MCF 10A (cell line): ENCODE measurements around the gene CASP9. TPM values are rescaled to one million over a fixed set of nuclear protein-coding genes. Genes with fewer than 3 reads are reported as not detected.

Experiments
- BruUV-seq: library from RNA; stranded (reverse); fragments of 400-500 nt; replicated peaks from 2 replicates; lab custom pipeline; 2021; lab: Mats Ljungman, UMichigan
- CTCF ChIA-PET: fragments of 300-600 bp; sonication (Branson Sonifier 250); formaldehyde crosslinking; extraction: SDS; loops from one replicate; lab custom pipeline; 2021; ENCODE audit warnings: antibody characterized with exemption, inconsistent platforms; lab: Yijun Ruan, JAX
- POLR2A ChIA-PET: fragments of 300-600, 350-650 bp; sonication (Branson Sonifier 250); formaldehyde crosslinking; extraction: SDS; loops from one replicate; lab custom pipeline; 2020; ENCODE audit warnings: antibody characterized with exemption, inconsistent platforms; lab: Yijun Ruan, JAX
- DNase-seq: peaks from one replicate; pipeline ENCODE4 v3.0.0-alpha.2; 2018; ENCODE audit not compliant: unreplicated experiment
- H3K27ac Mint-ChIP-seq: one replicate; pipeline ENCODE4 v1.8.0; 2022; ENCODE audit warnings: mild to moderate bottlenecking, low read depth, mixed read lengths; ENCODE audit not compliant: unreplicated experiment
- H3K27me3 Mint-ChIP-seq: one replicate; pipeline ENCODE4 v1.8.0; 2022; ENCODE audit warnings: mixed read lengths; ENCODE audit not compliant: insufficient read depth, unreplicated experiment
- H3K36me3 Mint-ChIP-seq: one replicate; pipeline ENCODE4 v1.8.0; 2022; ENCODE audit warnings: mild to moderate bottlenecking, moderate library complexity, mixed read lengths; ENCODE audit not compliant: insufficient read depth, unreplicated experiment
- H3K4me1 Mint-ChIP-seq: one replicate; pipeline ENCODE4 v1.8.0; 2022; ENCODE audit warnings: mixed read lengths; ENCODE audit not compliant: insufficient read depth, unreplicated experiment
- H3K4me3 Mint-ChIP-seq: one replicate; pipeline ENCODE4 v1.8.0; 2022; ENCODE audit warnings: mild to moderate bottlenecking, moderate library complexity, mixed read lengths; ENCODE audit not compliant: unreplicated experiment
- H3K9me3 Mint-ChIP-seq: one replicate; pipeline ENCODE4 v1.8.0; 2022; ENCODE audit warnings: mixed read lengths; ENCODE audit not compliant: unreplicated experiment
- CTCF ChIP-seq: fragments of 200-600 bp; IDR thresholded peaks from one replicate; pipeline ENCODE4 v1.8.0; 2022; ENCODE audit warnings: antibody characterized with exemption, mild to moderate bottlenecking; ENCODE audit not compliant: unreplicated experiment
- intact Hi-C: fragments of 100-400 bp; cut with micrococcal nuclease; formaldehyde crosslinking; loops from 2 replicates; pipeline ENCODE4 v1.14.1; 2022
- total RNA-seq: library from RNA; stranded (reverse); gene quantifications from 2 replicates; pipeline ENCODE4 v1.2.3, GENCODE V29; 2022

Gene CASP9
- total RNA-seq, 1 experiment from 2014 or later: 8.9 TPM

- intact Hi-C loops: no loop called here
- H3K36me3 Mint-ChIP-seq: no peaks in the 10 kb centered on the region
- no peaks in the 10 kb centered on the region for H3K27me3 Mint-ChIP-seq
- POLR2A ChIA-PET: interaction anchor here (0.7 kb wide), 1 partner anchor 18 kb away, joined by 3 read pairs; no protein-coding TSS in a partner anchor
- H3K27ac Mint-ChIP-seq: no peak overlapping the region
- no peak for TF ChIP-seq CTCF
- DNase-seq: no peak
- BruUV-seq: no TSS peak
- H3K4me1 Mint-ChIP-seq: no peaks in the 10 kb centered on the region
- CTCF ChIA-PET: interaction anchor here (1.2 kb wide), 1 partner anchor 126 kb away, joined by 3 read pairs; no protein-coding TSS in a partner anchor
- H3K9me3 Mint-ChIP-seq: no peaks in the 10 kb centered on the region
- H3K4me3 Mint-ChIP-seq: no peak overlapping the region
Observed at GRCh38 chr1:15448877-15449462, 75.0 kb downstream of the CASP9 start.

- H3K4me3 Mint-ChIP-seq: no peak overlapping the region
- no peak for TF ChIP-seq CTCF
- no peak overlapping the region for H3K27ac Mint-ChIP-seq
- no peak for DNase-seq
- POLR2A ChIA-PET: no interaction called here
- CTCF ChIA-PET: interaction anchor here (0.9 kb wide), 1 partner anchor 302 kb away, joined by 4 read pairs; no protein-coding TSS in a partner anchor
- intact Hi-C loops: no loop called here
- BruUV-seq: no TSS peak
- H3K9me3 Mint-ChIP-seq: no peaks in the 10 kb centered on the region
- H3K36me3 Mint-ChIP-seq: no peaks in the 10 kb centered on the region
- H3K27me3 Mint-ChIP-seq: no peaks in the 10 kb centered on the region
- no peaks in the 10 kb centered on the region for H3K4me1 Mint-ChIP-seq
Observed at GRCh38 chr1:15446212-15446611, 77.8 kb downstream of the CASP9 start.

- TF ChIP-seq CTCF: no peak
- intact Hi-C loops: no loop called here
- no TSS peak for BruUV-seq
- ChIA-PET CTCF (interaction anchor here (0.9 kb wide), 1 partner anchor 301 kb away, joined by 4 read pairs; no protein-coding TSS in a partner anchor), POLR2A (no interaction called here)
- H3K4me1 Mint-ChIP-seq: no peaks in the 10 kb centered on the region
- no peaks in the 10 kb centered on the region for H3K9me3 Mint-ChIP-seq
- H3K27me3 Mint-ChIP-seq: no peaks in the 10 kb centered on the region
- DNase-seq: no peak
- no peaks in the 10 kb centered on the region for H3K36me3 Mint-ChIP-seq
- H3K27ac Mint-ChIP-seq: no peak overlapping the region
- H3K4me3 Mint-ChIP-seq: no peak overlapping the region
Observed at GRCh38 chr1:15445390-15446122, 78.5 kb downstream of the CASP9 start.

- no TSS peak for BruUV-seq
- no peak for TF ChIP-seq CTCF
- DNase-seq: no peak
- ChIA-PET POLR2A (no interaction called here), CTCF (interaction anchor here (0.6 to 1.8 kb wide), 3 partner anchors 32 to 564 kb away, joined by 3 to 8 read pairs (median 3); no protein-coding TSS in a partner anchor)
- Mint-ChIP-seq H3K27me3 (no peaks in the 10 kb centered on the region), H3K4me3 (no peak overlapping the region), H3K9me3 (no peaks in the 10 kb centered on the region), H3K36me3 (no peaks in the 10 kb centered on the region), H3K4me1 (no peaks in the 10 kb centered on the region), H3K27ac (no peak overlapping the region)
- intact Hi-C loops: no loop called here
Observed at GRCh38 chr1:15444468-15445389, 79.3 kb downstream of the CASP9 start.
